OCI-LY7 (cell line): ENCODE data around the gene KIF9.

Experiments used
- CTCF ChIP-seq: fragments of 200-600 bp; sonication (generic); conservative IDR thresholded peaks from 2 replicates; pipeline ENCODE4 v1.5.1; 2014; ENCODE audit warnings: mild to moderate bottlenecking, antibody characterized with exemption, low read length, moderate library complexity, mixed read lengths
- EZH2phosphoT487 ChIP-seq: fragments of 200-600 bp; sonication (generic); IDR thresholded peaks from 2 replicates; pipeline ENCODE4 v1.6.1; 2018; ENCODE audit warnings: low read depth, borderline replicate concordance, mild to moderate bottlenecking, mixed run types, antibody characterized with exemption, low read length, moderate library complexity, mixed read lengths

DNA sequence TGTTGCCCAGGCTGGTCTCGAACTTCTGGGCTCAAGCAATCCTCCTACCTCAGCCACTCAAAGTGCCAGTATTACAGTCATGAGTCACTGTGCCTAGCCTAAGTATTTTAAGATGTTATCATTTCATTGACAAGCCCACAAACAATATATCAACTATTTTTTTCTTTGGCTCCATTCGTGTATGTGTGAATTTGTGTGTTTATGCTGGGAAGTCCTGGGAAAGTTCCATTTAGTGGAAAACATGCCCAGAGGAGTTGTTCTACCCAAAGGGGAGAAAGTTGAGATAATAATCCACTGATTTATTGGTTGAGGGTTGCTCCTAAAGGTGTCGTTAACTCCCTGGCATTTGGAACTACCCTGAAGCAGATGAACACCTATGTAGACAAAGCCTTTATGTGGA, 58.8 kb downstream of the KIF9 start:
- TF ChIP-seq CTCF (no peak), EZH2phosphoT487 (no peak)
